ENCODE results near the gene DHRS7B.

DNA sequence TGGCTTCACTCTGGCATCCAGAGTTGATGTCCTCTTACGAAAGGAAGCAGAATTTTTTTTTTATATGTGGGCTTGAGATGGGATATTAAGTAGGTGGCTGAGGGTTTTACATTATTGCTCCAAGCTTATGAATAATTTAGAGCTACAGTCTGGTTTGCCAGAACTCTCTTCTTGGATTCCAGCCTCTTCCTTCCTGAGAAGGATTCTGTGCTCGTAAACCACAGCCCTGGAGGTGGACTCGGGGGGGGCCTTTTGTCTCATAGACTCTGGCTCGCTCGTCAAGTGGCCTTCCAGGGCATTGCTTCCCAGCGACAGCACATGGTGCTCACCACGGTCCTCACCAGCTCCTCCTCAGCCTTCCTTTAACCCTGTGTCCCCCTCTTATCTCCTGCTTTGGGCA is 44.0 kb downstream of the DHRS7B start:
- TF ChIP-seq EZH2 (IDR thresholded peaks at IDR 0.05; ENCODE audit: borderline replicate concordance, low read depth, low read length, poor library complexity, severe bottlenecking), result no peak
- TF ChIP-seq, protein P1, sequence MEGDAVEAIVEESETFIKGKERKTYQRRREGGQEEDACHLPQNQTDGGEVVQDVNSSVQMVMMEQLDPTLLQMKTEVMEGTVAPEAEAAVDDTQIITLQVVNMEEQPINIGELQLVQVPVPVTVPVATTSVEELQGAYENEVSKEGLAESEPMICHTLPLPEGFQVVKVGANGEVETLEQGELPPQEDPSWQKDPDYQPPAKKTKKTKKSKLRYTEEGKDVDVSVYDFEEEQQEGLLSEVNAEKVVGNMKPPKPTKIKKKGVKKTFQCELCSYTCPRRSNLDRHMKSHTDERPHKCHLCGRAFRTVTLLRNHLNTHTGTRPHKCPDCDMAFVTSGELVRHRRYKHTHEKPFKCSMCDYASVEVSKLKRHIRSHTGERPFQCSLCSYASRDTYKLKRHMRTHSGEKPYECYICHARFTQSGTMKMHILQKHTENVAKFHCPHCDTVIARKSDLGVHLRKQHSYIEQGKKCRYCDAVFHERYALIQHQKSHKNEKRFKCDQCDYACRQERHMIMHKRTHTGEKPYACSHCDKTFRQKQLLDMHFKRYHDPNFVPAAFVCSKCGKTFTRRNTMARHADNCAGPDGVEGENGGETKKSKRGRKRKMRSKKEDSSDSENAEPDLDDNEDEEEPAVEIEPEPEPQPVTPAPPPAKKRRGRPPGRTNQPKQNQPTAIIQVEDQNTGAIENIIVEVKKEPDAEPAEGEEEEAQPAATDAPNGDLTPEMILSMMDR (conservative IDR thresholded peaks at IDR 0.05; ENCODE audit: low read depth, low read length), result no peak

Data from A673 (cell line).